Esophagus muscularis mucosa (tissue), 4 donors: Measurements from ENCODE around the gene ITGB6. TPM values are rescaled to one million over a fixed set of nuclear protein-coding genes. Genes with fewer than 3 reads are reported as not detected.

Source experiments
- DNase-seq: peaks from one replicate; pipeline ENCODE4 v3.0.0-alpha.2; 2017; ENCODE audit errors: extremely low spot score
- H3K27ac ChIP-seq, 4 donors: fragments of 200-600 bp; sonication (generic); replicated peaks in 1 of 4; 1 replicate in 3 of 4; 2 replicates in 1 of 4; pipeline ENCODE4 v1.5.1; 2016 to 2019; ENCODE audit warnings: mild to moderate bottlenecking in 1 of 4
- H3K27me3 ChIP-seq, 4 donors: fragments of 200-600 bp; sonication (generic); one replicate each; pipeline versions ENCODE4 v1.5.1 to v1.6.0; 2016 to 2019
- H3K36me3 ChIP-seq, 4 donors: fragments of 200-600 bp; sonication (generic); one replicate each; pipeline ENCODE4 v1.5.1; 2016 to 2019
- H3K4me1 ChIP-seq, 4 donors: fragments of 200-600 bp; sonication (generic); one replicate each; pipeline ENCODE4 v1.5.1; 2016 to 2019
- H3K4me3 ChIP-seq, 4 donors: fragments of 200-600 bp; sonication (generic); 1 replicate in 2 of 4; 2 replicates in 2 of 4; pipeline ENCODE4 v1.5.1; 2016 to 2019; ENCODE audit warnings: mild to moderate bottlenecking in 4 of 4, moderate library complexity in 1 of 4
- H3K9me3 ChIP-seq, 4 donors: fragments of 200-600 bp; sonication (generic); 1 replicate in 3 of 4; 2 replicates in 1 of 4; pipeline ENCODE4 v1.5.1; 2016 to 2019
- CTCF ChIP-seq, 3 experiments: fragments of 200-600 bp in 2 of 3; fragments of 450-650 bp in 1 of 3; sonication (generic) in 2 of 3; IDR thresholded peaks; one replicate each; pipeline ENCODE4 v1.5.1; 2017 to 2019; ENCODE audit warnings: antibody characterized with exemption in 3 of 3, mild to moderate bottlenecking in 2 of 3, moderate library complexity in 1 of 3
- EP300 ChIP-seq: sonication (generic); formaldehyde crosslinking; IDR thresholded peaks from one replicate; pipeline ENCODE4 v1.6.1; 2017; ENCODE audit warnings: antibody characterized with exemption
- POLR2A ChIP-seq: fragments of 450-650 bp; IDR thresholded peaks from one replicate; pipeline ENCODE4 v1.6.1; 2017; ENCODE audit warnings: antibody characterized with exemption, moderate library complexity, mild to moderate bottlenecking, low read depth
- POLR2AphosphoS5 ChIP-seq, 2 donors: sonication (generic); formaldehyde crosslinking; IDR thresholded peaks; one replicate each; pipeline ENCODE4 v1.6.1; 2017; ENCODE audit warnings: antibody characterized with exemption in 2 of 2
- whole genome bisulfite sequencing: methylation state at CpG from one replicate; pipeline ENCODE4 v1.1.5; 2018; 5-methylcytosine and 5-hydroxymethylcytosine counted together
- intact Hi-C: fragments of 100-400 bp; cut with DNase I; formaldehyde crosslinking; loops from one replicate; pipeline ENCODE4 v1.15.1; 2023
- total RNA-seq, 4 donors: library from RNA; depleted of rRNA; stranded (reverse); fragments of >200 nt; gene quantifications; one replicate each; pipeline versions ENCODE4 v1.1.0 to v1.2.1, GENCODE V29; 2016

Gene ITGB6
- total RNA-seq, 4 donors from 2014 or later = 0.17 to 3.4 TPM; not detected in 2

DNA sequence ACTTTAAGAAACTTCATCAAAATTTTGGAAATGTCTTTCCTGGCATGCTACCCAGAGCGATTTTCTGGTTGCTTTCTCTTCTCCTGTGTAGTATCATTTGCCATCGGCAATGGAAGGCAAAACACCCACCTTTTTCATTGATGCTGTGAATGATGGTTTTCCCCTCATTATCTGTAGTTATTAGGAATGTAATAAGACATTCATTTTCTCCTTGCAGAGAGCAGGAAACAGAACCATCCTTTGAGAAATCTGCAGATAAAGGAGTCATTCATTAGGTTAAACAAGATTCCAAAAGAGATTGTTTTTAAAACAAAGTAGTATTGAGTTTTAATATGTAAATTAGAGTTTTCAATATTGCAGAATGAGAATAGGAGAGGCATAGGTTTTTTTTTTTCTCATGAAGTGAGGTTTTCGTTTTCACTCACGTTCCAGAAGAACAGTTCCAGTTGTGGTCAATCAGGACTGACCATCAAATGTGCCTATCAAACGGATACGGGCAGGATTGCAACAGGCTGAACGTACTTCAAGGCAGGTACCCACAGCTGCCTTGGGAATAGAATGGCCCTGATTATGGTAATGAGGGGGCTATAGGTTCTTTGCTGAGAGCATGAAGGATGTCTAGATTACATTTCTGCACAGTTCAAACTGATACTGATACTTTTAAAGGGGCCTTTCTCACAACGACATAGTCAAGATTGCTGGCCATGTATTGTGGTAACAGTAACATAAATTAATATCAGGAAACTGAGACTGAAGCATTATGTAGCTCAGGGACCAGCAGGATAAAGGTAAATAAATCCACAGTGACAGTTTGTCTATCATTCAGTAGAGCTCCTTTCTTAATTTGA is 87.9 kb downstream of the ITGB6 start:
- no peak for TF ChIP-seq POLR2A
- TF ChIP-seq CTCF (IDR thresholded peaks at IDR 0.05) = no peak
- no peak for TF ChIP-seq EP300
- TF ChIP-seq POLR2AphosphoS5 (IDR thresholded peaks at IDR 0.05) = no peak
- Histone ChIP-seq H3K4me1 (no peaks in the 10 kb centered on the region), H3K27me3 (no peaks in the 10 kb centered on the region), H3K9me3 (no peaks in the 10 kb centered on the region), H3K27ac (no peak overlapping the region), H3K4me3 (no peak overlapping the region), H3K36me3 (no peaks in the 10 kb centered on the region)
- WGBS = 83% methylated on average over 8 of the region's 8 CpGs
- no peak for DNase-seq
- intact Hi-C loops = loop anchor here (2.0 to 10.0 kb wide), 3 partner anchors 103 to 951 kb away; no protein-coding TSS in a partner anchor

GRCh38 chr2:160110674-160111239 is 89.3 kb downstream of the ITGB6 start:
- H3K4me3 ChIP-seq = no peak overlapping the region
- H3K9me3 ChIP-seq = no peaks in the 10 kb centered on the region
- intact Hi-C loops = loop anchor here (2.0 to 10.0 kb wide), 3 partner anchors 104 to 952 kb away; no protein-coding TSS in a partner anchor
- WGBS = 95% methylated on average over 7 of the region's 7 CpGs
- no peak overlapping the region for H3K27ac ChIP-seq
- TF ChIP-seq CTCF (IDR thresholded peaks at IDR 0.05) (no peak), POLR2AphosphoS5 (IDR thresholded peaks at IDR 0.05) (no peak), EP300 (no peak), POLR2A (no peak)
- no peaks in the 10 kb centered on the region for H3K27me3 ChIP-seq
- H3K36me3 ChIP-seq = no peaks in the 10 kb centered on the region
- DNase-seq = no peak
- no peaks in the 10 kb centered on the region for H3K4me1 ChIP-seq

DNA sequence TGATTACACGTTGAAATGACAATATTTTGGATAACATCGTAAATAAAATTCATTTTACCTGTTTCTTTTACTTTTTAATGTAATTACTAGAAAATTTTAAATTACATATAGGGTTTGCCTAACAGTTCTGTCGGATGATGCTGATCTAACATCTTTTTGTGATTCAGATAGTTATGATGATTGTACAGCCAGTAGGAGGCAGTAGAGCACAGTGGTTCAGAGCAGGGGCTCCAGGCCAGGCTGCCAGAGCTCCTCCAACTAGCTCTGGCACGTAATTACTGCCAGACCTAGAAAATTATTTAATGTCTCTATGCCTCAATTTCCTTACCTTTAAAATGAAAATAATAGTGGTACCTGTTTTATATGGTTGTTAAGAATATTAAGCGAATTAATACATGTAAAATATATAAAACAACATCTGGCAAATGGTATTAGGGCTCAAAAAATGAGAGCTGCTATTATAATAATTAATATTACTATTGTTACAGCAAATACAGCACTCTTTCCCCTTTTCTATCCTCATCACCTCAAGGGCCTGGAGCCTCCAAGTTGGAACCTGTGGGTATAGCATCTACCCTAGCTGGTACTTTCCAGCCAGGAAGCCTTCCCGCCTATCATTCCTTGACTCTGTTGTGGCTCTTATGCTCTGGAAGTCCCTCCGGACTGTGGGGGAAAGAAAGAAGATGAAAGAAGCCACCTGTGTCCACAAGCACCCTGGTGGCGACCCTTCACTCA is 90.0 kb downstream of the ITGB6 start:
- no peaks in the 10 kb centered on the region for H3K27me3 ChIP-seq
- H3K4me1 ChIP-seq = no peaks in the 10 kb centered on the region
- no peaks in the 10 kb centered on the region for H3K36me3 ChIP-seq
- no peak for DNase-seq
- WGBS = 47% methylated on average over 8 of the region's 8 CpGs
- no peak overlapping the region for H3K27ac ChIP-seq
- intact Hi-C loops = loop anchor here (2.0 to 10.0 kb wide), 3 partner anchors 105 to 953 kb away; no protein-coding TSS in a partner anchor
- TF ChIP-seq EP300 (no peak), POLR2AphosphoS5 (IDR thresholded peaks at IDR 0.05) (peak in 1 of 2 donors; percentile 11), POLR2A (no peak), CTCF (IDR thresholded peaks at IDR 0.05) (peak; percentile 80 to 82 (median 80))
- H3K9me3 ChIP-seq = no peaks in the 10 kb centered on the region
- no peak overlapping the region for H3K4me3 ChIP-seq

GRCh38 chr2:160109243-160109642 is 90.8 kb downstream of the ITGB6 start:
- intact Hi-C loops = no loop called here
- DNase-seq = no peak
- WGBS = 96% methylated on average over 3 of the region's 3 CpGs
- Histone ChIP-seq H3K9me3 (no peaks in the 10 kb centered on the region), H3K36me3 (no peaks in the 10 kb centered on the region), H3K27me3 (no peaks in the 10 kb centered on the region), H3K4me1 (no peaks in the 10 kb centered on the region), H3K27ac (no peak overlapping the region), H3K4me3 (no peak overlapping the region)
- TF ChIP-seq CTCF (IDR thresholded peaks at IDR 0.05) (no peak), EP300 (no peak)
